PC-3 (cell line): ENCODE measurements around the gene DNAH14.
"Not testable (repeated sequence)": the region's sequence is repeated elsewhere in the genome, so short reads cannot be mapped to it uniquely, and the experiment has no call there.

Source experiments
- CTCF ChIP-seq: fragments of 300-600 bp; sonication (generic); conservative IDR thresholded peaks from 2 replicates; pipeline ENCODE4 v1.5.1; 2017; ENCODE audit warnings: antibody characterized with exemption, low read depth, mild to moderate bottlenecking, low read length
- EZH2 ChIP-seq: fragments of 300-600 bp; sonication (generic); IDR thresholded peaks from one replicate; pipeline ENCODE4 v1.6.1; 2017; ENCODE audit warnings: antibody characterized with exemption, mild to moderate bottlenecking, low read length; ENCODE audit not compliant: unreplicated experiment
- EZH2phosphoT487 ChIP-seq: fragments of 300-600 bp; sonication (generic); IDR thresholded peaks from 2 replicates; pipeline ENCODE4 v1.6.1; 2018; ENCODE audit warnings: mild to moderate bottlenecking, antibody characterized with exemption, low read length, borderline replicate concordance

GRCh38 chr1:225210180-225210579 lies 280.7 kb downstream of the DNAH14 start:
- not testable (repeated sequence) for TF ChIP-seq CTCF, EZH2phosphoT487, EZH2
